Pancreas (tissue), 10 donors: Measurements from ENCODE around the gene HIVEP3. TPM values are rescaled to one million over a fixed set of nuclear protein-coding genes. Genes with fewer than 3 reads are reported as not detected.

Experiments
- ATAC-seq, 4 donors: fragments of 200-7000 bp; cut with Tn5 transposase; one replicate each; pipeline versions ENCODE4 v1.8.0 to v1.9.1; 2020; ENCODE audit warnings: mild to moderate bottlenecking in 4 of 4, moderate library complexity in 4 of 4
- DNase-seq, 6 donors: peaks; one replicate each; pipeline ENCODE4 v3.0.0-alpha.2; 2020
- FAIRE-seq: peaks from 2 replicates; lab custom pipeline; 2012; peaks lifted over from hg19 to GRCh38; lab: Jason Lieb, UNC
- H3K27ac ChIP-seq, 4 donors: fragments of 200-600 bp; sonication (generic); 1 replicate in 3 of 4; 2 replicates in 1 of 4; pipeline versions ENCODE4 v1.5.0 to v1.8.0; 2020
- H3K27me3 ChIP-seq, 4 donors: fragments of 200-600 bp; one replicate each; pipeline ENCODE4 v1.8.0; 2021
- H3K36me3 ChIP-seq, 3 donors: fragments of 200-600 bp; sonication (generic) in 1 of 3; one replicate each; pipeline versions ENCODE4 v1.5.0 to v1.8.0; 2020 to 2021
- H3K4me1 ChIP-seq, 3 donors: fragments of 200-600 bp; one replicate each; pipeline ENCODE4 v1.8.0; 2021
- H3K4me3 ChIP-seq, 4 donors: fragments of 200-600 bp; sonication (generic) in 2 of 4; one replicate each; pipeline versions ENCODE4 v1.5.0 to v1.8.0; 2020 to 2021
- H3K9me3 ChIP-seq, 4 donors: fragments of 200-600 bp; one replicate each; pipeline ENCODE4 v1.8.0; 2021
- WGBS, 2 donors: extraction: QIAGEN DNeasy Blood & Tissue Kit; methylation state at CpG; one replicate each; pipeline ENCODE4 v1.1.7; 2013; 5-methylcytosine and 5-hydroxymethylcytosine counted together
- intact Hi-C, 3 donors: fragments of 100-400 bp; cut with DNase I; formaldehyde crosslinking; loops; one replicate each; pipeline versions ENCODE4 v1.11.1 to v1.14.2; 2022
- polyA plus RNA-seq, 2 donors: library from polyadenylated mRNA; stranded (reverse); fragments of 200-250 nt; gene quantifications; one replicate each; pipeline ENCODE4 v1.2.3, GENCODE V29; 2013
- total RNA-seq, 6 donors: library from RNA; stranded (reverse); fragmentation: NEBNext Ultra II Directional in 4 of 6; extraction: Animal tissue kit (Norgen Biotek cat#: 25700) in 4 of 6; gene quantifications; one replicate each; pipeline versions ENCODE4 v1.2.1 to v1.2.4, GENCODE V29; 2021 to 2023
- TF ChIP-seq, protein P1 (sequence below), 4 donors: fragments of 200-600 bp; sonication (generic) in 3 of 4; IDR thresholded peaks; one replicate each; pipeline versions ENCODE4 v1.5.0 to v1.8.0; 2021; ENCODE audit warnings: antibody characterized with exemption in 4 of 4
- donor health status: healthy with polysubstance abuse.
- donor health status: DM: no; HTN: no; CAD: no; lungs with moderate emphysema.
- donor health status: DM: no; HTN: no; CAD: no.
- donor health status: control.
- donor health status: control.
- donor health status: Bipolar disorder and iron deficiency.
- donor health status: DM: yes; HTN: yes; CAD: no.
- donor health status: DM: no; HTN: no; CAD: no.
- donor health status: DM: no; HTN: no; CAD: no.
- donor health status: DM: yes; HTN: yes; CAD: no.

Gene HIVEP3
- total and polyA plus RNA-seq, 8 donors: 2.7 to 5.0 (median 3.1) TPM

DNA sequence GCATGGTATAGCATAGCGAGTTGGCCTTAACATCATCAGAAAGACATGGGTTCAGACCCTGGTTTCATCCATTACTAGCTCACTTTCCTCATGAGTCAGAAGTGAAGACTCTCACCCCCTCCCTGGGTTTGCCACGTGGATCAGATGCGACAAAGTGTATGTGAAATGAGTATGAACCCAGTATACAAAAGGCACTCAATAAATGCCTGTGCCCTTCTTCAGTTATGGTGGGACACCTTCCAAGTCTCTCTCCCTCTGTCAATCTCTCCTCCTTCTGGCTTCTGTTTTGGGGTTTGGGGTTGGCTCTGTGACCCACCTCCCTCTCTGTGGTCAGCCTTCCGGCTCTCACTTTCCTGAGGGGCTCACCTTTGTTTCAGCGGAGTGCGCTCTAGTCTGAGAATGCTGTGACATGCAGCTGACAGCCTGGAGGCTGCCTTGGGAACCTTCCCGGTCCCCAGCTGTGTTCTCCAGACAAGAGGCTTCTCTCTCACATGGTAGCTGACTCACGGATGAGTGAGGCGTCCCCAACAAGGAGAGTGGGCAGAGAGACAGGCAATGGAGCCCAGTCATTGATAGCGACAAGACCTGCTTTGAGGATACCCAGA lies 279.3 kb downstream of the HIVEP3 start:
- Histone ChIP-seq H3K27me3 (no peaks in the 10 kb centered on the region), H3K27ac (no peak overlapping the region), H3K36me3 (no peaks in the 10 kb centered on the region), H3K4me3 (no peak overlapping the region), H3K4me1 (no peaks in the 10 kb centered on the region), H3K9me3 (no peaks in the 10 kb centered on the region)
- ATAC-seq (no peak), FAIRE-seq (no peak), DNase-seq (no peak)
- WGBS, 2 donors: 83 to 85% methylated on average over 10 of the region's 10 CpGs
- intact Hi-C loops: no loop called here
- TF ChIP-seq, protein P1, sequence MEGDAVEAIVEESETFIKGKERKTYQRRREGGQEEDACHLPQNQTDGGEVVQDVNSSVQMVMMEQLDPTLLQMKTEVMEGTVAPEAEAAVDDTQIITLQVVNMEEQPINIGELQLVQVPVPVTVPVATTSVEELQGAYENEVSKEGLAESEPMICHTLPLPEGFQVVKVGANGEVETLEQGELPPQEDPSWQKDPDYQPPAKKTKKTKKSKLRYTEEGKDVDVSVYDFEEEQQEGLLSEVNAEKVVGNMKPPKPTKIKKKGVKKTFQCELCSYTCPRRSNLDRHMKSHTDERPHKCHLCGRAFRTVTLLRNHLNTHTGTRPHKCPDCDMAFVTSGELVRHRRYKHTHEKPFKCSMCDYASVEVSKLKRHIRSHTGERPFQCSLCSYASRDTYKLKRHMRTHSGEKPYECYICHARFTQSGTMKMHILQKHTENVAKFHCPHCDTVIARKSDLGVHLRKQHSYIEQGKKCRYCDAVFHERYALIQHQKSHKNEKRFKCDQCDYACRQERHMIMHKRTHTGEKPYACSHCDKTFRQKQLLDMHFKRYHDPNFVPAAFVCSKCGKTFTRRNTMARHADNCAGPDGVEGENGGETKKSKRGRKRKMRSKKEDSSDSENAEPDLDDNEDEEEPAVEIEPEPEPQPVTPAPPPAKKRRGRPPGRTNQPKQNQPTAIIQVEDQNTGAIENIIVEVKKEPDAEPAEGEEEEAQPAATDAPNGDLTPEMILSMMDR (IDR thresholded peaks at IDR 0.05): no peak

GRCh38 chr1:41638086-41639024 lies 280.4 kb downstream of the HIVEP3 start:
- no peak for DNase-seq
- no peak overlapping the region for H3K4me3 ChIP-seq
- 94 to 96% methylated on average over 4 of the region's 4 CpGs for WGBS, 2 donors
- H3K27me3 ChIP-seq: no peaks in the 10 kb centered on the region
- no peak for ATAC-seq
- intact Hi-C loops: no loop called here
- no peak for FAIRE-seq
- H3K36me3 ChIP-seq: no peaks in the 10 kb centered on the region
- H3K4me1 ChIP-seq: no peaks in the 10 kb centered on the region
- TF ChIP-seq, protein P1 (IDR thresholded peaks at IDR 0.05): no peak
- H3K9me3 ChIP-seq: no peaks in the 10 kb centered on the region
- no peak overlapping the region for H3K27ac ChIP-seq

DNA sequence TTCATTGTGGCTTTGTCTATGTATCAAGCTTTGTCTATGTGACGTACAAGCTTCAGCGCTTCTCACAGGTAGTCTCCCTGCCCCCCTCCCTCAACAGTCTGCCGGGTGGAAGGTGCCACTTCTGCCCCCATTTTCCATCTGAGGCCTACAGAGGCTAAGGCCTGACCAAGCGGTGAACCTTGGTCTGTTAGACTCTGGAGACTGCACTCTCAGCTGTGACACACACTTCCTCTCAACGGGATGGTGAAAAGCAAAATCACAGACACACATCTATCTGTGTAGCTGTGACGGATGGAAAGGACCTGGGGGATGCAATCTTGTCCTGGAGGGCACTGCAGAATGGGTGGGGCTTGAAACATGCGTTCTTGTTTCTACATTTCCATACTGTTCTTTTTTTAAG lies 281.4 kb downstream of the HIVEP3 start:
- H3K36me3 ChIP-seq: no peaks in the 10 kb centered on the region
- TF ChIP-seq, protein P1 (IDR thresholded peaks at IDR 0.05): no peak
- ATAC-seq: no peak
- H3K27me3 ChIP-seq: no peaks in the 10 kb centered on the region
- H3K4me1 ChIP-seq: no peaks in the 10 kb centered on the region
- 83 to 86% methylated on average over 7 of the region's 7 CpGs for WGBS, 2 donors
- no peak overlapping the region for H3K4me3 ChIP-seq
- no peaks in the 10 kb centered on the region for H3K9me3 ChIP-seq
- no peak overlapping the region for H3K27ac ChIP-seq
- DNase-seq: no peak
- intact Hi-C loops: no loop called here
- no peak for FAIRE-seq

- H3K4me3 ChIP-seq: no peak overlapping the region
- intact Hi-C loops: no loop called here
- no peaks in the 10 kb centered on the region for H3K27me3 ChIP-seq
- H3K36me3 ChIP-seq: no peaks in the 10 kb centered on the region
- ATAC-seq (no peak), FAIRE-seq (no peak), DNase-seq (no peak)
- no peaks in the 10 kb centered on the region for H3K4me1 ChIP-seq
- WGBS, 2 donors: 70 to 79% methylated on average over 5 of the region's 5 CpGs
- TF ChIP-seq, protein P1 (IDR thresholded peaks at IDR 0.05): no peak
- no peaks in the 10 kb centered on the region for H3K9me3 ChIP-seq
- H3K27ac ChIP-seq: no peak overlapping the region
Observed at GRCh38 chr1:41633764-41634163, 285.0 kb downstream of the HIVEP3 start.
